Calu3 (cell line): ENCODE data around the gene GPNMB. TPM values are rescaled to one million over a fixed set of nuclear protein-coding genes. Genes with fewer than 3 reads are reported as not detected.

Experiments
- BruUV-seq: library from RNA; stranded (reverse); fragments of 400-500 nt; replicated peaks from 2 replicates; lab custom pipeline; 2021; lab: Mats Ljungman, UMichigan
- CTCF ChIA-PET: fragments of 300-600 bp; sonication (Branson Sonifier 250); formaldehyde crosslinking; loops from one replicate; lab custom pipeline; 2022; ENCODE audit warnings: antibody characterized with exemption; lab: Charles Lee
- DNase-seq: peaks from one replicate; pipeline ENCODE4 v3.0.0; 2022
- H3K27ac Mint-ChIP-seq: one replicate; pipeline ENCODE4 v1.8.0; 2022; ENCODE audit warnings: mixed read lengths; ENCODE audit not compliant: unreplicated experiment
- H3K27me3 Mint-ChIP-seq: one replicate; pipeline ENCODE4 v1.8.0; 2022; ENCODE audit warnings: mixed read lengths; ENCODE audit not compliant: unreplicated experiment
- H3K36me3 Mint-ChIP-seq: one replicate; pipeline ENCODE4 v1.8.0; 2022; ENCODE audit warnings: mild to moderate bottlenecking, moderate library complexity, mixed read lengths; ENCODE audit not compliant: insufficient read depth, unreplicated experiment
- H3K4me1 Mint-ChIP-seq: one replicate; pipeline ENCODE4 v1.8.0; 2022; ENCODE audit warnings: mild to moderate bottlenecking, low read depth, mixed read lengths; ENCODE audit not compliant: unreplicated experiment
- H3K4me3 Mint-ChIP-seq: one replicate; pipeline ENCODE4 v1.8.0; 2022; ENCODE audit warnings: mild to moderate bottlenecking, low read depth, moderate library complexity, mixed read lengths; ENCODE audit not compliant: unreplicated experiment
- H3K9me3 Mint-ChIP-seq: one replicate; pipeline ENCODE4 v1.8.0; 2022; ENCODE audit warnings: low read depth, mixed read lengths; ENCODE audit not compliant: unreplicated experiment
- CTCF ChIP-seq: fragments of 200-600 bp; IDR thresholded peaks from one replicate; pipeline ENCODE4 v1.8.0; 2022; ENCODE audit warnings: antibody characterized with exemption; ENCODE audit not compliant: unreplicated experiment
- intact Hi-C: fragments of 100-400 bp; cut with micrococcal nuclease; formaldehyde crosslinking; loops from one replicate; pipeline ENCODE4 v1.10.0; 2022; ENCODE audit not compliant: unreplicated experiment
- total RNA-seq: library from RNA; stranded (reverse); gene quantifications from 2 replicates; pipeline ENCODE4 v1.2.3, GENCODE V29; 2022

GPNMB gene
- total RNA-seq, 1 experiment from 2014 or later, result 5.8 TPM

- CTCF ChIA-PET, result no interaction called here
- no peaks in the 10 kb centered on the region for H3K9me3 Mint-ChIP-seq
- H3K27ac Mint-ChIP-seq, result no peak overlapping the region
- peaks cover 8% of the 10 kb centered on the region for H3K36me3 Mint-ChIP-seq
- BruUV-seq, result no TSS peak
- H3K27me3 Mint-ChIP-seq, result peaks cover 32% of the 10 kb centered on the region
- H3K4me1 Mint-ChIP-seq, result peaks cover 20% of the 10 kb centered on the region
- intact Hi-C loops, result no loop called here
- TF ChIP-seq CTCF, result no peak
- no peak for DNase-seq
- no peak overlapping the region for H3K4me3 Mint-ChIP-seq
Observed at GRCh38 chr7:23210506-23210905, 36.1 kb upstream of the GPNMB start.

GRCh38 chr7:23211589-23211988 lies 35.0 kb upstream of the GPNMB start:
- Mint-ChIP-seq H3K36me3 (no peaks in the 10 kb centered on the region), H3K27ac (no peak overlapping the region), H3K4me1 (peaks cover 20% of the 10 kb centered on the region), H3K27me3 (peaks cover 21% of the 10 kb centered on the region), H3K9me3 (no peaks in the 10 kb centered on the region), H3K4me3 (peak overlapping the region; percentile 29)
- peak; percentile 48 for DNase-seq
- TF ChIP-seq CTCF, result no peak
- CTCF ChIA-PET, result interaction anchor here (0.9 to 1.1 kb wide), 2 partner anchors 11 to 125 kb away, joined by 3 to 7 read pairs; no protein-coding TSS in a partner anchor
- no TSS peak for BruUV-seq
- intact Hi-C loops, result no loop called here

- no peak overlapping the region for H3K4me3 Mint-ChIP-seq
- BruUV-seq, result no TSS peak
- TF ChIP-seq CTCF, result no peak
- CTCF ChIA-PET, result interaction anchor here (0.5 to 1.2 kb wide), 3 partner anchors 10 to 241 kb away, joined by 3 to 7 read pairs (median 5); no protein-coding TSS in a partner anchor
- no peak overlapping the region for H3K27ac Mint-ChIP-seq
- peaks cover 20% of the 10 kb centered on the region for H3K4me1 Mint-ChIP-seq
- peaks cover 13% of the 10 kb centered on the region for H3K27me3 Mint-ChIP-seq
- H3K36me3 Mint-ChIP-seq, result no peaks in the 10 kb centered on the region
- intact Hi-C loops, result no loop called here
- no peaks in the 10 kb centered on the region for H3K9me3 Mint-ChIP-seq
- DNase-seq, result no peak
Observed at GRCh38 chr7:23212395-23212794, 34.2 kb upstream of the GPNMB start.

GRCh38 chr7:23212841-23213240 lies 33.7 kb upstream of the GPNMB start:
- no peak for TF ChIP-seq CTCF
- Mint-ChIP-seq H3K4me1 (peaks cover 20% of the 10 kb centered on the region), H3K4me3 (no peak overlapping the region), H3K9me3 (no peaks in the 10 kb centered on the region), H3K36me3 (no peaks in the 10 kb centered on the region), H3K27ac (no peak overlapping the region), H3K27me3 (peaks cover 9% of the 10 kb centered on the region)
- CTCF ChIA-PET, result interaction anchor here (0.5 to 1.2 kb wide), 2 partner anchors 10 to 241 kb away, joined by 3 to 5 read pairs; no protein-coding TSS in a partner anchor
- intact Hi-C loops, result no loop called here
- BruUV-seq, result no TSS peak
- DNase-seq, result no peak
